SK-N-SH (cell line): ENCODE measurements around the gene RAB7A. TPM values are rescaled to one million over a fixed set of nuclear protein-coding genes. Genes with fewer than 3 reads are reported as not detected.

Experiments
- CTCF ChIA-PET: fragments of 300-600, 350-600 bp; formaldehyde crosslinking; extraction: SDS; loops from one replicate; lab custom pipeline; 2021; lab: Yijun Ruan, JAX
- POLR2A ChIA-PET: fragments of 350-600 bp; sonication (Branson Sonifier 250); formaldehyde crosslinking; extraction: SDS; loops from one replicate; lab custom pipeline; 2020; ENCODE audit warnings: antibody characterized with exemption, inconsistent platforms; lab: Yijun Ruan, JAX
- DNase-seq: peaks from one replicate; pipeline ENCODE4 v3.0.0; 2012
- H2AFZ ChIP-seq: fragments of 200-600 bp; sonication (generic); 2 replicates; pipeline ENCODE4 v1.8.1; 2016; ENCODE audit warnings: antibody characterized with exemption, mild to moderate bottlenecking, low read depth
- H3F3A ChIP-seq: fragments of 200-600 bp; sonication (generic); replicated peaks from 2 replicates; pipeline ENCODE3; 2016; ENCODE audit warnings: antibody characterized with exemption, mild to moderate bottlenecking; ENCODE audit not compliant: insufficient read depth
- H3K27ac ChIP-seq, 2 experiments: fragments of 200-500 bp in 1 of 2; fragments of 200-600 bp in 1 of 2; sonication (Bioruptor generic) in 1 of 2; sonication (generic), shearing (Covaris generic) in 1 of 2; 2 replicates each; pipeline versions ENCODE4 v1.5.1 to v1.6.1; 2014 to 2016; ENCODE audit warnings: low read depth in 2 of 2, inconsistent platforms in 1 of 2, low read length in 1 of 2, mild to moderate bottlenecking in 1 of 2, mixed read lengths in 1 of 2
- H3K27me3 ChIP-seq: fragments of 200-600 bp; sonication (generic), shearing (Covaris generic); 2 replicates; pipeline ENCODE4 v1.6.1; 2016; ENCODE audit warnings: mixed run types; ENCODE audit not compliant: insufficient read depth
- H3K36me3 ChIP-seq, 2 experiments: fragments of 200-500 bp in 1 of 2; fragments of 200-600 bp in 1 of 2; sonication (Bioruptor generic) in 1 of 2; sonication (generic) in 1 of 2; replicated peaks in 1 of 2; 2 replicates each; pipeline versions ENCODE3 to v1.5.1; 2014 to 2016; ENCODE audit warnings: low read length in 1 of 2, mild to moderate bottlenecking in 1 of 2; ENCODE audit not compliant: insufficient read depth in 2 of 2, control insufficient read depth in 1 of 2
- H3K4me1 ChIP-seq, 2 experiments: fragments of 200-500 bp in 1 of 2; fragments of 200-600 bp in 1 of 2; sonication (Bioruptor generic) in 1 of 2; sonication (generic), shearing (Covaris generic) in 1 of 2; 2 replicates each; pipeline versions ENCODE4 v1.5.1 to v1.6.1; 2014 to 2016; ENCODE audit warnings: low read depth in 1 of 2, low read length in 1 of 2, mixed run types in 1 of 2; ENCODE audit not compliant: insufficient read depth in 2 of 2, control insufficient read depth in 1 of 2
- H3K4me2 ChIP-seq: fragments of 200-600 bp; sonication (generic), shearing (Covaris generic); 2 replicates; pipeline ENCODE4 v1.6.1; 2017; ENCODE audit warnings: mixed run types
- H3K4me3 ChIP-seq, 2 experiments: fragments of 200-500 bp in 1 of 2; fragments of 200-600 bp in 1 of 2; sonication (Bioruptor generic) in 1 of 2; sonication (generic), shearing (Covaris generic) in 1 of 2; 2 replicates each; pipeline versions ENCODE4 v1.5.1 to v1.8.1; 2014 to 2016; ENCODE audit warnings: low read depth in 2 of 2, inconsistent platforms in 1 of 2, low read length in 1 of 2, mild to moderate bottlenecking in 1 of 2, mixed read lengths in 1 of 2, moderate library complexity in 1 of 2
- H3K79me2 ChIP-seq: fragments of 200-600 bp; sonication (generic); 2 replicates; pipeline ENCODE4 v1.8.1; 2017; ENCODE audit warnings: mild to moderate bottlenecking; ENCODE audit not compliant: insufficient read depth
- H3K9ac ChIP-seq: fragments of 200-600 bp; sonication (generic); 2 replicates; pipeline ENCODE4 v1.6.1; 2017; ENCODE audit warnings: mixed run types
- H3K9me2 ChIP-seq: fragments of 200-600 bp; sonication (generic); 2 replicates; pipeline ENCODE4 v1.6.1; 2017; ENCODE audit warnings: mixed run types
- H3K9me3 ChIP-seq: fragments of 200-600 bp; sonication (generic); 2 replicates; pipeline ENCODE4 v1.6.1; 2017; ENCODE audit warnings: mixed run types, mild to moderate bottlenecking, moderate library complexity
- H4K20me1 ChIP-seq: fragments of 200-600 bp; sonication (generic); 2 replicates; pipeline ENCODE4 v1.6.1; 2017; ENCODE audit warnings: mild to moderate bottlenecking, mixed run types; ENCODE audit not compliant: insufficient read depth
- EP300 ChIP-seq, 2 experiments: IDR thresholded peaks; 2 replicates each; pipeline versions ENCODE4 v1.4.0 to v1.6.1; 2012; ENCODE audit warnings: borderline replicate concordance in 1 of 2, low read depth in 1 of 2, low read length in 1 of 2
- EZH2phosphoT487 ChIP-seq: fragments of 200-600 bp; sonication (generic); IDR thresholded peaks from 2 replicates; pipeline ENCODE4 v1.6.1; 2017; ENCODE audit warnings: low read depth, mixed run types, mild to moderate bottlenecking, antibody characterized with exemption, moderate library complexity, borderline replicate concordance
- FOXJ3 ChIP-seq: sonication (generic); formaldehyde crosslinking; IDR thresholded peaks from 2 replicates; pipeline ENCODE4 v1.5.1; 2020; ENCODE audit warnings: mild to moderate bottlenecking, missing genetic modification reagents
- GATA2 ChIP-seq: sonication (generic); formaldehyde crosslinking; IDR thresholded peaks from 2 replicates; pipeline ENCODE4 v1.5.0; 2020; ENCODE audit warnings: mild to moderate bottlenecking, missing genetic modification reagents
- MAX ChIP-seq: IDR thresholded peaks from 2 replicates; pipeline ENCODE4 v1.4.0; 2012; ENCODE audit warnings: low read depth
- REST ChIP-seq: IDR thresholded peaks from 2 replicates; pipeline ENCODE4 v1.6.1; 2012; ENCODE audit warnings: mild to moderate bottlenecking, low read depth, low read length, moderate library complexity
- RXRA ChIP-seq: IDR thresholded peaks from 2 replicates; pipeline ENCODE4 v1.4.0; 2012; ENCODE audit warnings: low read depth, mild to moderate bottlenecking, borderline replicate concordance
- USF1 ChIP-seq: IDR thresholded peaks from 2 replicates; pipeline ENCODE4 v1.4.0; 2012; ENCODE audit warnings: low read depth, borderline replicate concordance
- WGBS: methylation state at CpG from one replicate; pipeline ENCODE4 v1.1.6; 2017; ENCODE audit warnings: low lambda C conversion rate; 5-methylcytosine and 5-hydroxymethylcytosine counted together
- polyA plus RNA-seq, 3 experiments: library from polyadenylated mRNA; depleted of rRNA; stranded (reverse); fragments of >200 nt; gene quantifications; 2 replicates each; pipeline ENCODE4 v1.2.3, GENCODE V29; 2012

The RAB7A gene
- polyA plus RNA-seq, 1 of the 3 experiments (the other 2 are of a cell fraction) = 271 TPM

GRCh38 chr3:128706086-128706615, 19.8 kb upstream of the RAB7A start (continued):
- TF ChIP-seq REST = no peak

DNA sequence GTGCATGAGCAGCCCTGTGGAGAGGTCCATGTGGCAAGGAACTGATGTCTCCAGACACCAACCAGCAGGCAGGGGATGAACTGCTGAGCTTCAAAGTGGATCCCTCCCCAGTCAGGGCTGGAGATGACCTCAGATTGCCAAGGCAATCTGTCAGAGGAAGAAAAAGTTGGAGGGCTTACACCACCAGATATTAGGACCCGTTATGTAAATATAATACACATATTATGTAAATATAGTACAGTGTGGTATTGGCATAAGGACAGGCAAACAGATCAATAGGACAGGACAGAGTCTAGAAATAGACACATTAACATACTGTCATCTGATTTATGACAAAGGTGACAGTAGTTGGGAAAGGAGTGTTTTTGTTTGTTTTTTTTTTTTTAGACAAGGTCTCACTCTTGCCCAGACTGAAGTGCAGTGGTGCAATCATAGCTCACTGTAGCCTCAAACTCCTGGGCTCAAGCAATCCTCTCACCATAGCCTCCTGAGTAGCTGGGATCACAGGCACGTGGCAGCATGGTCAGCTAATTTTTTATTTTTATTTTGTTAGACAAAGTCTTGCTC, 18.0 kb upstream of the RAB7A start:
- no peaks in the 10 kb centered on the region for H3K4me1 ChIP-seq
- TF ChIP-seq GATA2 (CRISPR knock-in tag) (no peak), FOXJ3 (no peak), EZH2phosphoT487 (no peak), MAX (no peak), RXRA (no peak)
- 44% methylated on average over 2 of the region's 2 CpGs for WGBS
- no peak overlapping the region for H3K27ac ChIP-seq
- CTCF ChIA-PET = interaction anchor here (1.3 kb wide), 1 partner anchor 262 kb away, joined by 3 read pairs; no protein-coding TSS in a partner anchor
- H3F3A ChIP-seq = no peaks in the 10 kb centered on the region
- no peaks in the 10 kb centered on the region for H3K36me3 ChIP-seq
- H3K27me3 ChIP-seq = no peaks in the 10 kb centered on the region; the same call in 1 of the 2 replicates
- H3K4me2 ChIP-seq = no peak overlapping the region
- no peaks in the 10 kb centered on the region for H3K9me2 ChIP-seq
- no peak for DNase-seq
- no peaks in the 10 kb centered on the region for H3K79me2 ChIP-seq
- no peak overlapping the region for H3K4me3 ChIP-seq
- H2AFZ ChIP-seq = no peak overlapping the region
- POLR2A ChIA-PET = no interaction called here
- no peaks in the 10 kb centered on the region for H4K20me1 ChIP-seq
- no peaks in the 10 kb centered on the region for H3K9me3 ChIP-seq
- H3K9ac ChIP-seq = no peak overlapping the region

- no peaks in the 10 kb centered on the region for H4K20me1 ChIP-seq
- POLR2A ChIA-PET = no interaction called here
- H2AFZ ChIP-seq = no peak overlapping the region
- no peaks in the 10 kb centered on the region for H3K36me3 ChIP-seq
- H3K27ac ChIP-seq = no peak overlapping the region
- no peak overlapping the region for H3K4me2 ChIP-seq
- WGBS = 58% methylated on average over 1 of the region's 4 CpGs
- H3K4me1 ChIP-seq = no peaks in the 10 kb centered on the region
- DNase-seq = no peak
- no peaks in the 10 kb centered on the region for H3K9me3 ChIP-seq
- no peak overlapping the region for H3K9ac ChIP-seq
- no peak overlapping the region for H3K4me3 ChIP-seq
- no peaks in the 10 kb centered on the region for H3F3A ChIP-seq
- CTCF ChIA-PET = no interaction called here
- no peaks in the 10 kb centered on the region for H3K79me2 ChIP-seq
- H3K9me2 ChIP-seq = no peaks in the 10 kb centered on the region
- H3K27me3 ChIP-seq = no peaks in the 10 kb centered on the region; the same call in 1 of the 2 replicates
- TF ChIP-seq USF1 (no peak), MAX (no peak), EP300 (IDR thresholded peaks at IDR 0.05; ENCODE audit: borderline replicate concordance in 1 of 2, low read depth in 1 of 2, low read length in 1 of 2) (no peak)
Observed at GRCh38 chr3:128709038-128709437, 16.9 kb upstream of the RAB7A start.
